Sigmoid colon (tissue), 7 donors: ENCODE data around the gene NCOA6. TPM values are rescaled to one million over a fixed set of nuclear protein-coding genes. Genes with fewer than 3 reads are reported as not detected.

ENCODE experiments used
- DNase-seq: peaks from one replicate; pipeline ENCODE4 v3.0.0-alpha.2; 2019
- H3K27ac ChIP-seq, 4 donors: fragments of 200-600 bp; sonication (generic); one replicate each; pipeline ENCODE4 v1.5.1; 2016 to 2019; ENCODE audit warnings: mild to moderate bottlenecking in 1 of 4
- H3K27me3 ChIP-seq, 3 donors: fragments of 200-600 bp; sonication (generic); one replicate each; pipeline ENCODE4 v1.5.1; 2019; ENCODE audit warnings: mild to moderate bottlenecking in 1 of 3
- H3K36me3 ChIP-seq, 4 donors: fragments of 200-600 bp; sonication (generic); one replicate each; pipeline ENCODE4 v1.5.1; 2016 to 2019
- H3K4me1 ChIP-seq, 4 donors: fragments of 200-600 bp; sonication (generic); one replicate each; pipeline ENCODE4 v1.5.1; 2017 to 2019
- H3K4me3 ChIP-seq, 4 donors: fragments of 200-600 bp; sonication (generic); one replicate each; pipeline ENCODE4 v1.5.1; 2017 to 2019; ENCODE audit warnings: mild to moderate bottlenecking in 2 of 4, moderate library complexity in 1 of 4
- H3K9me3 ChIP-seq, 4 donors: fragments of 200-600 bp in 3 of 4; sonication (generic) in 3 of 4; one replicate each; pipeline versions ENCODE4 v1.5.1 to v1.6.1; 2013 to 2019
- CTCF ChIP-seq, 4 experiments: fragments of 450-650 bp in 3 of 4; fragments of 200-600 bp in 1 of 4; IDR thresholded peaks; one replicate each; pipeline ENCODE4 v1.5.1; 2016 to 2019; ENCODE audit warnings: antibody characterized with exemption in 4 of 4, mild to moderate bottlenecking in 3 of 4, moderate library complexity in 2 of 4
- EP300 ChIP-seq, 4 donors: sonication (generic); formaldehyde crosslinking; IDR thresholded peaks; one replicate each; pipeline ENCODE4 v1.6.1; 2017; ENCODE audit warnings: antibody characterized with exemption in 4 of 4
- POLR2A ChIP-seq, 2 donors: fragments of 450-650 bp; IDR thresholded peaks; one replicate each; pipeline ENCODE4 v1.6.1; 2016; ENCODE audit warnings: antibody characterized with exemption in 2 of 2, mild to moderate bottlenecking in 2 of 2, moderate library complexity in 2 of 2
- POLR2AphosphoS5 ChIP-seq, 4 donors: sonication (generic); formaldehyde crosslinking; IDR thresholded peaks; one replicate each; pipeline ENCODE4 v1.6.1; 2017; ENCODE audit warnings: antibody characterized with exemption in 4 of 4
- WGBS, 2 donors: extraction: QIAGEN DNeasy Blood & Tissue Kit; methylation state at CpG; one replicate each; pipeline ENCODE4 v1.1.7; 2013; 5-methylcytosine and 5-hydroxymethylcytosine counted together
- intact Hi-C: fragments of 100-400 bp; cut with DNase I; formaldehyde crosslinking; loops from one replicate; pipeline ENCODE4 v1.15.1; 2023
- polyA plus RNA-seq, 3 donors: library from polyadenylated mRNA; stranded (reverse); fragments of 200-250 nt; gene quantifications; one replicate each; pipeline ENCODE4 v1.2.3, GENCODE V29; 2013
- total RNA-seq, 4 donors: library from RNA; depleted of rRNA; stranded (reverse); fragments of >200 nt; gene quantifications; one replicate each; pipeline ENCODE4 v1.1.0, GENCODE V29; 2016
- donor health status: healthy with polysubstance abuse.
- donor health status: Bipolar disorder and iron deficiency.
- donor health status: healthy.

NCOA6 gene
- total and polyA plus RNA-seq, 7 donors: 16.9 to 24.9 (median 21.8) TPM

GRCh38 chr20:34774886-34775285 is 50.6 kb downstream of the NCOA6 start:
- intact Hi-C loops: no loop called here
- no peak overlapping the region for H3K27ac ChIP-seq
- DNase-seq: no peak
- no peaks in the 10 kb centered on the region for H3K9me3 ChIP-seq
- H3K4me3 ChIP-seq: no peak overlapping the region
- peaks cover 13 to 85% (median 17%) of the 10 kb centered on the region in 4 donors for H3K36me3 ChIP-seq
- H3K27me3 ChIP-seq: no peaks in the 10 kb centered on the region
- no peaks in the 10 kb centered on the region for H3K4me1 ChIP-seq
- TF ChIP-seq POLR2AphosphoS5 (IDR thresholded peaks at IDR 0.05) (no peak), POLR2A (IDR thresholded peaks at IDR 0.05) (no peak), CTCF (IDR thresholded peaks at IDR 0.05) (no peak)

GRCh38 chr20:34774449-34774848 is 51.0 kb downstream of the NCOA6 start:
- DNase-seq: no peak
- WGBS, 2 donors: 86 to 87% methylated on average over 3 of the region's 3 CpGs
- TF ChIP-seq POLR2AphosphoS5 (IDR thresholded peaks at IDR 0.05) (no peak), EP300 (IDR thresholded peaks at IDR 0.05) (no peak), POLR2A (IDR thresholded peaks at IDR 0.05) (no peak), CTCF (IDR thresholded peaks at IDR 0.05) (no peak)
- Histone ChIP-seq H3K27me3 (no peaks in the 10 kb centered on the region), H3K4me1 (peaks cover 0 to 2% (median 0%) of the 10 kb centered on the region in 4 donors), H3K27ac (no peak overlapping the region), H3K9me3 (no peaks in the 10 kb centered on the region), H3K36me3 (peaks cover 13 to 85% (median 17%) of the 10 kb centered on the region in 4 donors), H3K4me3 (no peak overlapping the region)
- intact Hi-C loops: no loop called here

DNA sequence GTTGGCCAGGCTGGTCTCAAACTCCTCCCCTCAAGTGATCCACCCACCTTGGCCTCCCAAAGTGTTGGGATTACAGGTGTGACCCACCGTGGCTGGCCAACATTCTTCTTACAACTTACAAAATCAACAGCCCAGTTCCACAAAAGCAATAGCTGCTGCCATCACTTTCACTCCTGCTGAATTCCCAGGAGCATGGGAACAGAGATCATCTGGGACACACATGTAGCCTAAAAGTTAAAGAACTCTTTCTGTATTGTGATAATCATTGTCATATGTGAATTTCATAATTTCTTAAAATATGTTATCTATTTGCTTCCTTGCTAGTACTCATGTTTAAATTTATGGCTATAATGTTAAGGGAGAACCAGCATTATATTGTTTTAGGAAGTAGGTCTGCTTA is 51.7 kb downstream of the NCOA6 start:
- intact Hi-C loops: no loop called here
- Histone ChIP-seq H3K4me3 (no peak overlapping the region), H3K27me3 (no peaks in the 10 kb centered on the region), H3K27ac (no peak overlapping the region), H3K9me3 (no peaks in the 10 kb centered on the region), H3K4me1 (peaks cover 0 to 3% (median 0%) of the 10 kb centered on the region in 4 donors), H3K36me3 (peaks cover 13 to 82% (median 14%) of the 10 kb centered on the region in 4 donors)
- DNase-seq: no peak
- no peak for TF ChIP-seq POLR2AphosphoS5 (IDR thresholded peaks at IDR 0.05)
- TF ChIP-seq POLR2A (IDR thresholded peaks at IDR 0.05): no peak
- no peak for TF ChIP-seq EP300 (IDR thresholded peaks at IDR 0.05)
- TF ChIP-seq CTCF (IDR thresholded peaks at IDR 0.05): no peak
- WGBS, 2 donors: 58 to 80% methylated on average over 1 of the region's 1 CpG

- 92 to 95% methylated on average over 3 of the region's 3 CpGs for WGBS, 2 donors
These were observed 53.0 kb downstream of the NCOA6 start for GRCh38 chr20:34772437-34772836.

More at GRCh38 chr20:34772437-34772836, 53.0 kb downstream of the NCOA6 start:
- no peak for TF ChIP-seq POLR2A (IDR thresholded peaks at IDR 0.05)
- no peak for TF ChIP-seq CTCF (IDR thresholded peaks at IDR 0.05)
- TF ChIP-seq POLR2AphosphoS5 (IDR thresholded peaks at IDR 0.05): no peak
- TF ChIP-seq EP300 (IDR thresholded peaks at IDR 0.05): no peak
- H3K9me3 ChIP-seq: no peaks in the 10 kb centered on the region
- intact Hi-C loops: no loop called here
- H3K36me3 ChIP-seq: peaks cover 13 to 83% (median 24%) of the 10 kb centered on the region in 4 donors
- H3K4me3 ChIP-seq: no peak overlapping the region
- no peak overlapping the region for H3K27ac ChIP-seq
- no peaks in the 10 kb centered on the region for H3K27me3 ChIP-seq
- no peak for DNase-seq
- H3K4me1 ChIP-seq: peaks cover 0 to 3% (median 0%) of the 10 kb centered on the region in 4 donors
